Lung (tissue), 12 donors: ENCODE results near the gene ZNF710. TPM values are rescaled to one million over a fixed set of nuclear protein-coding genes. Genes with fewer than 3 reads are reported as not detected.

Source experiments
- ATAC-seq: fragments of 200-7000 bp; cut with Tn5 transposase; one replicate; pipeline ENCODE4 v1.9.1; 2020; ENCODE audit warnings: moderate number of reproducible peaks; ENCODE audit not compliant: insufficient read depth, low FRiP score
- DNase-seq, 3 donors: peaks; one replicate each; pipeline ENCODE4 v3.0.0-alpha.2; 2013 to 2017
- H3K27ac ChIP-seq, 2 donors: one replicate each; pipeline ENCODE4 v1.5.1; 2013; ENCODE audit warnings: mild to moderate bottlenecking in 2 of 2, moderate library complexity in 2 of 2, control low read depth in 1 of 2, inconsistent platforms in 1 of 2, low read depth in 1 of 2, low read length in 1 of 2
- H3K27me3 ChIP-seq, 3 donors: one replicate each; pipeline ENCODE4 v1.5.1; 2013; ENCODE audit warnings: low read length in 2 of 3; ENCODE audit not compliant: control insufficient read depth in 3 of 3, insufficient read depth in 3 of 3
- H3K36me3 ChIP-seq, 4 donors: one replicate each; pipeline ENCODE4 v1.5.1; 2013; ENCODE audit warnings: low read length in 4 of 4, mild to moderate bottlenecking in 1 of 4, moderate library complexity in 1 of 4; ENCODE audit not compliant: control insufficient read depth in 4 of 4, insufficient read depth in 4 of 4
- H3K4me1 ChIP-seq, 5 donors: one replicate each; pipeline ENCODE4 v1.5.1; 2013; ENCODE audit warnings: low read length in 5 of 5, mild to moderate bottlenecking in 2 of 5, moderate library complexity in 1 of 5; ENCODE audit not compliant: control insufficient read depth in 5 of 5, insufficient read depth in 5 of 5
- H3K4me3 ChIP-seq: one replicate; pipeline ENCODE4 v1.5.1; 2013; ENCODE audit warnings: mild to moderate bottlenecking, control low read depth, moderate library complexity
- H3K9ac ChIP-seq, 2 donors: one replicate each; pipeline ENCODE4 v1.5.1; 2013; ENCODE audit warnings: low read length in 2 of 2, control low read depth in 1 of 2; ENCODE audit not compliant: insufficient read depth in 1 of 2
- H3K9me3 ChIP-seq, 4 donors: one replicate each; pipeline ENCODE4 v1.5.1; 2013; ENCODE audit warnings: low read length in 3 of 4, mild to moderate bottlenecking in 1 of 4, moderate library complexity in 1 of 4; ENCODE audit not compliant: control insufficient read depth in 4 of 4, insufficient read depth in 3 of 4
- WGBS, 2 donors: extraction: QIAGEN DNeasy Blood & Tissue Kit; methylation state at CpG; one replicate each; pipeline ENCODE4 v1.1.7; 2013; 5-methylcytosine and 5-hydroxymethylcytosine counted together
- polyA plus RNA-seq, 2 donors: library from polyadenylated mRNA; stranded (reverse); fragments of 200-250 nt; gene quantifications; one replicate each; pipeline ENCODE4 v1.2.1, GENCODE V29; 2013
- total RNA-seq, 2 donors: library from RNA; depleted of rRNA in 1 of 2; stranded (reverse); fragments of >200 nt in 1 of 2; gene quantifications; one replicate each; pipeline ENCODE4 v1.2.1, GENCODE V29; 2014 to 2021
- TF ChIP-seq, protein P1 (sequence below): IDR thresholded peaks from 2 replicates; pipeline ENCODE4 v1.5.1; 2012; ENCODE audit warnings: mild to moderate bottlenecking; ENCODE audit errors: control extremely low read depth, extremely low read depth
- donor health status: control.
- donor health status: control.
- donor health status: Bipolar disorder and iron deficiency.
- donor health status: healthy.
- donor health status: DM: yes; HTN: yes; CAD: no.

ZNF710 gene
- total and polyA plus RNA-seq, 4 donors: 19.6 to 49.1 (median 38.6) TPM

- H3K27ac ChIP-seq: no peak overlapping the region
- ATAC-seq (no peak), DNase-seq (no peak)
- H3K4me1 ChIP-seq: peaks cover 0 to 3% (median 0%) of the 10 kb centered on the region in 5 donors
- H3K36me3 ChIP-seq: peaks cover 0 to 37% (median 32%) of the 10 kb centered on the region in 4 donors
- no peak overlapping the region for H3K9ac ChIP-seq
- H3K27me3 ChIP-seq: no peaks in the 10 kb centered on the region
- TF ChIP-seq, protein P1, sequence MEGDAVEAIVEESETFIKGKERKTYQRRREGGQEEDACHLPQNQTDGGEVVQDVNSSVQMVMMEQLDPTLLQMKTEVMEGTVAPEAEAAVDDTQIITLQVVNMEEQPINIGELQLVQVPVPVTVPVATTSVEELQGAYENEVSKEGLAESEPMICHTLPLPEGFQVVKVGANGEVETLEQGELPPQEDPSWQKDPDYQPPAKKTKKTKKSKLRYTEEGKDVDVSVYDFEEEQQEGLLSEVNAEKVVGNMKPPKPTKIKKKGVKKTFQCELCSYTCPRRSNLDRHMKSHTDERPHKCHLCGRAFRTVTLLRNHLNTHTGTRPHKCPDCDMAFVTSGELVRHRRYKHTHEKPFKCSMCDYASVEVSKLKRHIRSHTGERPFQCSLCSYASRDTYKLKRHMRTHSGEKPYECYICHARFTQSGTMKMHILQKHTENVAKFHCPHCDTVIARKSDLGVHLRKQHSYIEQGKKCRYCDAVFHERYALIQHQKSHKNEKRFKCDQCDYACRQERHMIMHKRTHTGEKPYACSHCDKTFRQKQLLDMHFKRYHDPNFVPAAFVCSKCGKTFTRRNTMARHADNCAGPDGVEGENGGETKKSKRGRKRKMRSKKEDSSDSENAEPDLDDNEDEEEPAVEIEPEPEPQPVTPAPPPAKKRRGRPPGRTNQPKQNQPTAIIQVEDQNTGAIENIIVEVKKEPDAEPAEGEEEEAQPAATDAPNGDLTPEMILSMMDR: no peak
- H3K9me3 ChIP-seq: no peaks in the 10 kb centered on the region
- 94 to 95% methylated on average over 17 of the region's 17 CpGs for WGBS, 2 donors
- H3K4me3 ChIP-seq: no peak overlapping the region
Measured at GRCh38 chr15:90072978-90073640, 72.0 kb downstream of the ZNF710 start.

DNA sequence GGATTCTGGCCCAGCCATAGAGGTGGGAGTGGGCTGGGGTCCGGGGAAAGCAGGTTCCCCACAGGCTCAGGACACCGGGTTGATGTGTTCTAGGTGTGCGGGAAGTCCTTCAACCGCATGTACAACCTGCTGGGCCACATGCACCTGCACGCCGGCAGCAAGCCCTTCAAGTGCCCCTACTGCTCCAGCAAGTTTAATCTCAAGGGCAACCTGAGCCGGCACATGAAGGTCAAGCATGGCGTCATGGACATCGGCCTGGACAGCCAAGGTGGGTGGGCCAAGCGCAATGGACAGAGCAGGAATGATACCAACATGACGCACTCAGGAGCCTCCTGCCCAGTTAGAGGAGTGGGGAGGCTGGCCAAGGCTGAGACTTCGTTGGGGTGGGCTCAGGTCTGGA lies 72.9 kb downstream of the ZNF710 start:
- TF ChIP-seq, protein P1: no peak
- H3K27ac ChIP-seq: no peak overlapping the region
- no peak overlapping the region for H3K4me3 ChIP-seq
- no peak for DNase-seq
- H3K9ac ChIP-seq: no peak overlapping the region
- H3K4me1 ChIP-seq: peaks cover 0 to 3% (median 0%) of the 10 kb centered on the region in 5 donors
- H3K36me3 ChIP-seq: peaks cover 0 to 34% (median 32%) of the 10 kb centered on the region in 4 donors
- H3K9me3 ChIP-seq: no peaks in the 10 kb centered on the region
- ATAC-seq: no peak
- 79 to 91% methylated on average over 12 of the region's 12 CpGs for WGBS, 2 donors
- no peaks in the 10 kb centered on the region for H3K27me3 ChIP-seq

GRCh38 chr15:90074916-90075315 lies 73.8 kb downstream of the ZNF710 start:
- ATAC-seq (no peak), DNase-seq (no peak)
- WGBS, 2 donors: 84 to 85% methylated on average over 5 of the region's 5 CpGs
- peaks cover 0 to 41% (median 35%) of the 10 kb centered on the region in 4 donors for H3K36me3 ChIP-seq
- H3K27me3 ChIP-seq: no peaks in the 10 kb centered on the region
- H3K9ac ChIP-seq: no peak overlapping the region
- no peak overlapping the region for H3K4me3 ChIP-seq
- H3K4me1 ChIP-seq: peaks cover 0 to 3% (median 0%) of the 10 kb centered on the region in 5 donors
- H3K27ac ChIP-seq: peak overlapping the region in 1 of 2 donors; percentile 13
- TF ChIP-seq, protein P1: no peak
- H3K9me3 ChIP-seq: no peaks in the 10 kb centered on the region
